ENCODE data around the gene SLC25A12.

DNA sequence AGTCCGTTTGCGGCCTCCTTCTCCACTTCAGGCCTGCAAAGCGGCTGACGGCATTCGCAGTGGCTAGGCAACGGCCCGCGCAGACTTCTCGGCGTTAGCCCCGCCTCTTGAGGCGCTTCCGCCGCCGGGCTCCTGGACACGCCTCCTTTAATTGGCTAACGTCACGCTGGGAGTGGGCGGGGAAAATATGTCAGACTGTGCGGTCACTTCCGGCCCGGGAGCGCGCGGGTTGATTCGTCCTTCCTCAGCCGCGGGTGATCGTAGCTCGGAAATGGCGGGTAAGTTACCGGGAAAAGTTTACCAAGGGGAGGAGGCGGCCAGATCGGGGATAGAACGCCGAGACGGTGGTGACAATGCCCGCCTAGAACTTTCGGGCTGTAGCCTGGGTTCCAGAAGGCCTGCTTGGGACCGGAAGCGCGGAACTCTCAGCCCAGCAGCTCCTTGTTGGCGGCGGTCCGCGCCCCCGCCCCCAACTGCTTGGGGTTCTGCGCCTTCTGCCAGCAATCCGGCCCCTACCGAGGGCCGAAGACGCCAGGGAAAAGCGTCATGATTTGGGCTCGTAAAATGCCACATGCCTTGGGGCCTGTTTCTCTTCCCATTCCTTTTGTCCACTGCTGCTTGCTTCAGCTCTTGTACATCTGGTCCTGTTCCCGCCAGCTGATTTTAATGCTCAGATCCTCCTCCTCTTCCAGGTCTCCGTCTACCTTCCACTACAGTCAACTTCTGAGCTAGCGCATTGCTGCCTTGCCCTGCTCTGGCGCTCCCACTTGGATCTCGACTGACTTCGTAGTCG, 28.4 kb upstream of the SLC25A12 start, which contains the start of gene HAT1:
- TF ChIP-seq SP1 (IDR thresholded peaks at IDR 0.05) (no peak), LEF1 (IDR thresholded peaks at IDR 0.05; ENCODE audit: borderline replicate concordance) (no peak), ELF4 (IDR thresholded peaks at IDR 0.05) (no peak), SUZ12 (IDR thresholded peaks at IDR 0.05) (no peak)

Measured in HEK293T (cell line).